ENCODE data around the gene DVL3. TPM values are rescaled to one million over a fixed set of nuclear protein-coding genes. Genes with fewer than 3 reads are reported as not detected.

DVL3 gene
- total RNA-seq, 1 experiment from 2014 or later = 86.7 TPM

GRCh38 chr3:184183679-184184078 is 28.5 kb downstream of the DVL3 start:
- Mint-ChIP-seq H3K36me3 (ENCODE audit: insufficient read depth, unreplicated experiment) (peaks cover 71% of the 10 kb centered on the region), H3K27me3 (ENCODE audit: insufficient read depth, unreplicated experiment) (no peaks in the 10 kb centered on the region), H3K4me3 (ENCODE audit: unreplicated experiment) (no peak overlapping the region), H3K27ac (ENCODE audit: unreplicated experiment) (no peak overlapping the region), H3K4me1 (ENCODE audit: low read depth, unreplicated experiment) (peaks cover 15% of the 10 kb centered on the region), H3K9me3 (ENCODE audit: unreplicated experiment) (no peaks in the 10 kb centered on the region)
- Histone ChIP-seq H3K27me3 (replicated peaks; ENCODE audit: control insufficient read depth, insufficient read depth, low read length) (no peaks in the 10 kb centered on the region), H3K9me3 (no peaks in the 10 kb centered on the region), H3K4me3 (ENCODE audit: low read depth, low read length) (no peak overlapping the region), H3K4me1 (0 out of 2 replicates have a peak, but pooled peaks cover 8% of the 10 kb centered on the region), H3K36me3 (ENCODE audit: control insufficient read depth, insufficient read depth, low read length) (peaks cover 7% of the 10 kb centered on the region)
- DNase-seq = no peak
- TF ChIP-seq CTCF (IDR thresholded peaks at IDR 0.05; ENCODE audit: insufficient read depth in 1 of 2, low read depth in 1 of 2, low read length in 1 of 2, severe bottlenecking in 1 of 2, unreplicated experiment in 1 of 2) = no peak
- intact Hi-C loops (cut with micrococcal nuclease; ENCODE audit: unreplicated experiment) = no loop called here
- CTCF ChIA-PET = interaction anchor here (1.0 kb wide), 1 partner anchor 105 kb away, joined by 3 read pairs; no protein-coding TSS in a partner anchor
- no TSS peak for BruUV-seq (replicated peaks)
- POLR2A ChIA-PET = no interaction called here

- no peaks in the 10 kb centered on the region for H3K9me3 Mint-ChIP-seq (ENCODE audit: unreplicated experiment)
- no peaks in the 10 kb centered on the region for H3K27me3 Mint-ChIP-seq (ENCODE audit: insufficient read depth, unreplicated experiment)
- POLR2A ChIA-PET = no interaction called here
- DNase-seq = no peak
- H3K4me1 Mint-ChIP-seq (ENCODE audit: low read depth, unreplicated experiment) = peaks cover 15% of the 10 kb centered on the region
- Histone ChIP-seq H3K4me3 (ENCODE audit: low read depth, low read length) (0 out of 2 replicates have a peak overlapping the region, but pooled peaks have one; percentile 42), H3K36me3 (ENCODE audit: control insufficient read depth, insufficient read depth, low read length) (peaks cover 5% of the 10 kb centered on the region), H3K4me1 (0 out of 2 replicates have a peak, but pooled peaks cover 8% of the 10 kb centered on the region), H3K9me3 (no peaks in the 10 kb centered on the region), H3K27me3 (replicated peaks; ENCODE audit: control insufficient read depth, insufficient read depth, low read length) (no peaks in the 10 kb centered on the region)
- CTCF ChIA-PET = no interaction called here
- intact Hi-C loops (cut with micrococcal nuclease; ENCODE audit: unreplicated experiment) = loop anchor here (1.0 kb wide), 1 partner anchor 10 kb away; the partner anchor contains the start of gene AP2M1
- peak overlapping the region; percentile 86 for H3K4me3 Mint-ChIP-seq (ENCODE audit: unreplicated experiment)
- no peak for TF ChIP-seq CTCF (IDR thresholded peaks at IDR 0.05; ENCODE audit: insufficient read depth in 1 of 2, low read depth in 1 of 2, low read length in 1 of 2, severe bottlenecking in 1 of 2, unreplicated experiment in 1 of 2)
- no TSS peak for BruUV-seq (replicated peaks)
- H3K27ac Mint-ChIP-seq (ENCODE audit: unreplicated experiment) = peak overlapping the region; percentile 96
- peaks cover 79% of the 10 kb centered on the region for H3K36me3 Mint-ChIP-seq (ENCODE audit: insufficient read depth, unreplicated experiment)
Observed at GRCh38 chr3:184184546-184185230, 29.5 kb downstream of the DVL3 start.

GRCh38 chr3:184185461-184186183 is 30.4 kb downstream of the DVL3 start:
- H3K9me3 Mint-ChIP-seq (ENCODE audit: unreplicated experiment) = no peaks in the 10 kb centered on the region
- peaks cover 71% of the 10 kb centered on the region for H3K36me3 Mint-ChIP-seq (ENCODE audit: insufficient read depth, unreplicated experiment)
- TSS peak; percentile 93 for BruUV-seq (replicated peaks)
- Histone ChIP-seq H3K9me3 (no peaks in the 10 kb centered on the region), H3K4me1 (0 out of 2 replicates have a peak, but pooled peaks cover 8% of the 10 kb centered on the region), H3K4me3 (ENCODE audit: low read depth, low read length) (peak overlapping the region; percentile 95), H3K27me3 (replicated peaks; ENCODE audit: control insufficient read depth, insufficient read depth, low read length) (no peaks in the 10 kb centered on the region), H3K36me3 (ENCODE audit: control insufficient read depth, insufficient read depth, low read length) (peaks cover 3% of the 10 kb centered on the region; the same call in 1 of the 2 replicates)
- TF ChIP-seq CTCF (IDR thresholded peaks at IDR 0.05; ENCODE audit: insufficient read depth in 1 of 2, low read depth in 1 of 2, low read length in 1 of 2, severe bottlenecking in 1 of 2, unreplicated experiment in 1 of 2) = no peak
- H3K27me3 Mint-ChIP-seq (ENCODE audit: insufficient read depth, unreplicated experiment) = no peaks in the 10 kb centered on the region
- DNase-seq = peak; percentile 98 to 99
- POLR2A ChIA-PET = interaction anchor here (0.6 to 1.4 kb wide), 7 partner anchors 11 to 168 kb away, joined by 3 to 8 read pairs (median 4); partner anchors contain the start of genes ABCC5, AP2M1 and EIF2B5
- intact Hi-C loops (cut with micrococcal nuclease; ENCODE audit: unreplicated experiment) = loop anchor here (1.0 to 2.0 kb wide), 2 partner anchors 11 to 43 kb away; partner anchors contain the start of genes AP2M1 and VWA5B2
- CTCF ChIA-PET = interaction anchor here (0.9 to 1.0 kb wide), 2 partner anchors 9 to 42 kb away, joined by 3 to 4 read pairs; no protein-coding TSS in a partner anchor
- H3K27ac Mint-ChIP-seq (ENCODE audit: unreplicated experiment) = peak overlapping the region; percentile 96
- peak overlapping the region; percentile 86 for H3K4me3 Mint-ChIP-seq (ENCODE audit: unreplicated experiment)
- H3K4me1 Mint-ChIP-seq (ENCODE audit: low read depth, unreplicated experiment) = peaks cover 15% of the 10 kb centered on the region
